NT2/D1 (cell line): ENCODE data around the gene IL9R.
"Not testable (repeated sequence)": the region's sequence is repeated elsewhere in the genome, so short reads cannot be mapped to it uniquely, and the experiment has no call there.

Source experiments
- DNase-seq: peaks from one replicate; pipeline ENCODE4 v3.0.0-alpha.2; 2011; ENCODE audit warnings: low read depth, low spot score
- H3K27me3 ChIP-seq: 2 replicates; pipeline ENCODE4 v1.6.0; 2011; ENCODE audit warnings: mild to moderate bottlenecking; ENCODE audit not compliant: insufficient read length, insufficient read depth
- H3K36me3 ChIP-seq: 2 replicates; pipeline ENCODE4 v1.6.1; 2011; ENCODE audit warnings: mild to moderate bottlenecking, low read length, mixed read lengths; ENCODE audit not compliant: insufficient read depth, insufficient read length
- H3K4me1 ChIP-seq: 2 replicates; pipeline ENCODE4 v1.5.1; 2011; ENCODE audit not compliant: insufficient read depth, insufficient read length
- H3K4me3 ChIP-seq: 2 replicates; pipeline ENCODE4 v1.5.1; 2011; ENCODE audit warnings: low read depth; ENCODE audit not compliant: insufficient read length
- H3K9ac ChIP-seq: 2 replicates; pipeline ENCODE4 v1.6.0; 2011; ENCODE audit warnings: low read depth; ENCODE audit not compliant: insufficient read length
- H3K9me3 ChIP-seq: 2 replicates; pipeline ENCODE4 v1.5.1; 2011; ENCODE audit warnings: mild to moderate bottlenecking, low read length; ENCODE audit not compliant: insufficient read depth

Gene IL9R

GRCh38 chrX:156028653-156029237, 31.2 kb downstream of the IL9R start:
- not testable (repeated sequence) for DNase-seq

GRCh38 chrX:156029296-156029695, 31.8 kb downstream of the IL9R start:
- not testable (repeated sequence) for H3K9me3 ChIP-seq

More at GRCh38 chrX:156028653-156029237, 31.2 kb downstream of the IL9R start:
- H3K27me3 ChIP-seq, H3K9ac ChIP-seq, H3K36me3 ChIP-seq, H3K9me3 ChIP-seq, H3K4me1 ChIP-seq, H3K4me3 ChIP-seq: not testable (repeated sequence)

DNA sequence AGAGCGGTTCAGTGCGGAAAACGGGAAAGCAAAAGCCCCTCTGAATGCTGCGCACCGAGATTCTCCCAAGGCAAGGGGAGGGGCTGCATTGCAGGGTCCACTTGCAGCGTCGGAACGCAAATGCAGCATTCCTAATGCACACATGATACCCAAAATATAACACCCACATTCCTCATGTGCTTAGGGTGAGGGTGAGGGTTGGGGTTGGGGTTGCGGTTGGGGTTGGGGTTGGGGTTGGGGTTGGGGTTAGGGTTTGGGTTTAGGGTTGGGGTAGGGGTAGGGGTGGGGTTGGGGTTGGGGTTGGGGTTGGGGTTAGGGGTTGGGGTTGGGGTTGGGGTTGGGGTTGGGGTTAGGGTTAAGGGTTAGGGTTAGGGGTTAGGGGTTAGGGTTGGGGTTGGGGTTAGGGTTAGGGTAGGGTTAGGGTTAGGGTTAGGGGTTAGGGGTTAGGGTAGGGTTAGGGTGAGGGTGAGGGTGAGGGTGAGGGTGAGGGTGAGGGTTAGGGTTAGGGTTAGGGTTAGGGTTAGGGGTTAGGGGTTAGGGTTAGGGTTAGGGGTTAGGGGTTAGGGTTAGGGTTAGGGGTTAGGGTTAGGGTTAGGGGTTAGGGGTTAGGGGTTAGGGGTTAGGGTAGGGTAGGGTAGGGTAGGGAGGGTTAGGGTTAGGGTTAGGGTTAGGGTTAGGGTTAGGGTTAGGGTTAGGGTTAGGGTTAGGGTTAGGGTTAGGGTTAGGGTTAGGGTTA, 32.4 kb downstream of the IL9R start:
- H3K9ac ChIP-seq, H3K27me3 ChIP-seq: not testable (repeated sequence)

More at GRCh38 chrX:156029296-156029695, 31.8 kb downstream of the IL9R start:
- H3K9ac ChIP-seq, H3K27me3 ChIP-seq, H3K4me3 ChIP-seq, DNase-seq, H3K4me1 ChIP-seq, H3K36me3 ChIP-seq: not testable (repeated sequence)

DNA sequence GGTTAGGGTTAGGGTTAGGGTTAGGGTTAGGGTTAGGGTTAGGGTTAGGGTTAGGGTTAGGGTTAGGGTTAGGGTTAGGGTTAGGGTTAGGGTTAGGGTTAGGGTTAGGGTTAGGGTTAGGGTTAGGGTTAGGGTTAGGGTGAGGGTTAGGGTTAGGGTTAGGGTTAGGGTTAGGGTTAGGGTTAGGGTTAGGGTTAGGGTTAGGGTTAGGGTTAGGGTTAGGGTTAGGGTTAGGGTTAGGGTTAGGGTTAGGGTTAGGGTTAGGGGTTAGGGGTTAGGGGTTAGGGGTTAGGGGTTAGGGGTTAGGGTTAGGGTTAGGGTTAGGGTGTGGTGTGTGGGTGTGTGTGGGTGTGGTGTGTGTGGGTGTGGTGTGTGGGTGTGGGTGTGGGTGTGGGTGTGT, 33.0 kb downstream of the IL9R start:
- H3K9ac ChIP-seq, H3K27me3 ChIP-seq, H3K9me3 ChIP-seq, H3K36me3 ChIP-seq, H3K4me1 ChIP-seq, H3K4me3 ChIP-seq, DNase-seq: not testable (repeated sequence)

More for the DNA sequence above, 32.4 kb downstream of the IL9R start:
- H3K9me3 ChIP-seq, H3K4me3 ChIP-seq, H3K36me3 ChIP-seq, H3K4me1 ChIP-seq: not testable (repeated sequence)
- DNase-seq: peak; percentile 3
